Gastroesophageal sphincter (tissue), 3 donors: ENCODE results near the gene INPP1.

Source experiments
- CTCF ChIP-seq, 4 experiments: fragments of 200-600 bp in 2 of 4; fragments of 450-650 bp in 2 of 4; sonication (generic) in 1 of 4; IDR thresholded peaks; one replicate each; pipeline ENCODE4 v1.5.1; 2017 to 2019; ENCODE audit warnings: antibody characterized with exemption in 4 of 4, mild to moderate bottlenecking in 2 of 4, moderate library complexity in 2 of 4
- POLR2A ChIP-seq, 2 donors: fragments of 450-650 bp; IDR thresholded peaks; one replicate each; pipeline ENCODE4 v1.6.1; 2017; ENCODE audit warnings: antibody characterized with exemption in 2 of 2, mild to moderate bottlenecking in 2 of 2, moderate library complexity in 1 of 2
- POLR2AphosphoS5 ChIP-seq: sonication (generic); formaldehyde crosslinking; IDR thresholded peaks from one replicate; pipeline ENCODE4 v1.6.1; 2017; ENCODE audit warnings: antibody characterized with exemption

GRCh38 chr2:190315273-190315672 lies 28.1 kb upstream of the INPP1 start:
- TF ChIP-seq POLR2A (IDR thresholded peaks at IDR 0.05) (no peak), CTCF (IDR thresholded peaks at IDR 0.05) (no peak), POLR2AphosphoS5 (no peak)
